HG03135 (cell line): ENCODE measurements around the gene MBD2.
A peak's percentile ranks its signal among the peaks of the same experiment; 100 is the strongest.
"Not testable (repeated sequence)": the region's sequence is repeated elsewhere in the genome, so short reads cannot be mapped to it uniquely, and the experiment has no call there.

Experiments
- ATAC-seq: cut with Tn5 transposase; IDR thresholded peaks from one replicate; pipeline ENCODE4 v1.9.1; 2021; ENCODE audit warnings: mild to moderate bottlenecking, moderate library complexity; ENCODE audit not compliant: unreplicated experiment

Gene MBD2

GRCh38 chr18:54238173-54238936 lies 13.9 kb upstream of the MBD2 start:
- no peak for ATAC-seq

GRCh38 chr18:54235871-54236270 lies 11.4 kb upstream of the MBD2 start:
- no peak for ATAC-seq

- no peak for ATAC-seq
These were observed 9.3 kb upstream of the MBD2 start for GRCh38 chr18:54233747-54234146.

- no peak for ATAC-seq
These were observed 8.8 kb upstream of the MBD2 start for GRCh38 chr18:54233228-54233625.

GRCh38 chr18:54232485-54233227 lies 8.2 kb upstream of the MBD2 start:
- no peak for ATAC-seq

- no peak for ATAC-seq
These were observed 5.1 kb upstream of the MBD2 start for GRCh38 chr18:54229421-54230059.

- no peak for ATAC-seq
These were observed 3.9 kb upstream of the MBD2 start for GRCh38 chr18:54228364-54228763.

- peak; percentile 24 for ATAC-seq
These were observed 764 bp downstream of the MBD2 start for GRCh38 chr18:54223568-54224241.

GRCh38 chr18:54222922-54223567 lies 1.4 kb downstream of the MBD2 start:
- peak; percentile 32 for ATAC-seq

- no peak for ATAC-seq
These were observed 4.1 kb downstream of the MBD2 start for GRCh38 chr18:54220406-54220805.

- ATAC-seq = not testable (repeated sequence)
These were observed 5.7 kb downstream of the MBD2 start for GRCh38 chr18:54218803-54219202.

GRCh38 chr18:54218299-54218698 lies 6.2 kb downstream of the MBD2 start:
- no peak for ATAC-seq

- ATAC-seq = no peak
These were observed 6.8 kb downstream of the MBD2 start for GRCh38 chr18:54217624-54218023.

GRCh38 chr18:54215069-54215468 lies 9.4 kb downstream of the MBD2 start:
- no peak for ATAC-seq

GRCh38 chr18:54210463-54210862 lies 14.0 kb downstream of the MBD2 start:
- ATAC-seq = peak; percentile 44

- ATAC-seq = peak; percentile 79
These were observed 14.8 kb downstream of the MBD2 start for GRCh38 chr18:54209471-54210180.

GRCh38 chr18:54206447-54206846 lies 18.0 kb downstream of the MBD2 start:
- no peak for ATAC-seq

- ATAC-seq = no peak
These were observed 18.5 kb downstream of the MBD2 start for GRCh38 chr18:54205959-54206358.

GRCh38 chr18:54205448-54205847 lies 19.0 kb downstream of the MBD2 start:
- ATAC-seq = not testable (repeated sequence)

- no peak for ATAC-seq
These were observed 19.6 kb downstream of the MBD2 start for GRCh38 chr18:54204883-54205282.
